ENCODE data around the gene NR1D1.

NR1D1 gene

GRCh38 chr17:40060887-40061608 is 39.3 kb downstream of the NR1D1 start:
- no peak overlapping the region for H3K23ac ChIP-seq (ENCODE audit: low read length in 2 of 2)
- H3K14ac ChIP-seq (ENCODE audit: low read length in 2 of 2) = no peak overlapping the region
- H3K4me3 ChIP-seq (ENCODE audit: insufficient read depth in 1 of 2, low read depth in 1 of 2, low read length in 2 of 2) = no peak overlapping the region
- H3K36me3 ChIP-seq (ENCODE audit: control insufficient read depth in 1 of 2, insufficient read depth in 2 of 2, low read depth in 1 of 2, low read length in 2 of 2) = no peaks in the 10 kb centered on the region
- peaks cover 26% of the 10 kb centered on the region for H3K4me1 ChIP-seq (ENCODE audit: control insufficient read depth, insufficient read depth, low read depth, low read length)
- H2BK15ac ChIP-seq (ENCODE audit: low read depth, poor library complexity, severe bottlenecking) = no peak overlapping the region
- H4K91ac ChIP-seq (ENCODE audit: low read length) = peak overlapping the region; percentile 34
- no peak overlapping the region for H2BK12ac ChIP-seq (ENCODE audit: low read length in 2 of 2)
- H3K9ac ChIP-seq (ENCODE audit: low read length) = no peak overlapping the region
- H2AK5ac ChIP-seq (ENCODE audit: low read length, severe bottlenecking) = no peak overlapping the region
- no peak overlapping the region for H3K4me2 ChIP-seq (ENCODE audit: low read length, poor library complexity, severe bottlenecking)
- no peak overlapping the region for H4K8ac ChIP-seq (ENCODE audit: low read length)
- peaks cover 4% of the 10 kb centered on the region for H3K79me1 ChIP-seq (replicated peaks; ENCODE audit: low read length, poor library complexity, severe bottlenecking)
- peaks cover 0 to 10% of the 10 kb centered on the region in 2 experiments for H3K27me3 ChIP-seq (ENCODE audit: control insufficient read depth in 1 of 2, insufficient read depth in 1 of 2, low read length in 2 of 2)
- H2AFZ ChIP-seq (ENCODE audit: low read depth, low read length) = no peak overlapping the region
- H2BK5ac ChIP-seq (ENCODE audit: low read depth, low read length, poor library complexity, severe bottlenecking) = no peak overlapping the region
- no peak overlapping the region for H2BK120ac ChIP-seq (ENCODE audit: low read depth, low read length)
- no peaks in the 10 kb centered on the region for H3K9me3 ChIP-seq (ENCODE audit: control insufficient read depth, low read length)
- DNase-seq = no peak
- no peak overlapping the region for H3K18ac ChIP-seq (ENCODE audit: low read depth in 1 of 2, low read length in 2 of 2)
- H3K27ac ChIP-seq (ENCODE audit: low read length, poor library complexity, severe bottlenecking) = no peak overlapping the region
- H3K4ac ChIP-seq (ENCODE audit: low read depth in 1 of 2, low read length in 2 of 2) = no peak overlapping the region
- 74% methylated on average over 11 of the region's 11 CpGs for WGBS

- 78% methylated on average over 7 of the region's 8 CpGs for WGBS
Observed at GRCh38 chr17:40059729-40060475, 40.5 kb downstream of the NR1D1 start.

DNA sequence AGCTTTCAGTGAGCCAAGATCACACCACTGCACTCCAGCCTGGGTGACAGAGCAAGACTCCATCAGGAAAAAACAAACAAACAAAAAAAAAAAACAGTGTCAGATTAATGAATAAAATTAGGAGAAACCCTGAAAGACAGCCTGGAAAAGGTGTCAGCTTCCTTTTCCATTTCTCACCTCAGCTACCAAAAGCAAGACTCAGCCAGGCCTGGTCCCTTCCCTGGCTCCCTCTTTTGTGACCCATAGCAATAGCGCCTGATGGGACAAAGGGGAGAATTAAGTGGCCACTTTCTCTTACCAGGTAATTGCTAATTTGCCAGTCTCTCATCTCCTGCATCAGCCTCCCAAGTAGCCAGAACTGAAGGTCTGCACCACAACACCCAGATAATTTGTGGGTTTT is 41.5 kb downstream of the NR1D1 start:
- Histone ChIP-seq H3K9me3 (ENCODE audit: control insufficient read depth, low read length) (no peaks in the 10 kb centered on the region), H3K27me3 (ENCODE audit: control insufficient read depth in 1 of 2, insufficient read depth in 1 of 2, low read length in 2 of 2) (peaks cover 0 to 10% of the 10 kb centered on the region in 2 experiments), H2BK5ac (ENCODE audit: low read depth, low read length, poor library complexity, severe bottlenecking) (no peak overlapping the region), H3K4me2 (ENCODE audit: low read length, poor library complexity, severe bottlenecking) (no peak overlapping the region), H3K27ac (ENCODE audit: low read length, poor library complexity, severe bottlenecking) (no peak overlapping the region), H4K91ac (ENCODE audit: low read length) (no peak overlapping the region), H3K23ac (ENCODE audit: low read length in 2 of 2) (no peak overlapping the region), H3K18ac (ENCODE audit: low read depth in 1 of 2, low read length in 2 of 2) (no peak overlapping the region), H2BK12ac (ENCODE audit: low read length in 2 of 2) (no peak overlapping the region), H3K14ac (ENCODE audit: low read length in 2 of 2) (no peak overlapping the region), H2BK120ac (ENCODE audit: low read depth, low read length) (no peak overlapping the region), H3K79me1 (replicated peaks; ENCODE audit: low read length, poor library complexity, severe bottlenecking) (peaks cover 2% of the 10 kb centered on the region), H2AK5ac (ENCODE audit: low read length, severe bottlenecking) (no peak overlapping the region), H3K9ac (ENCODE audit: low read length) (peak overlapping the region; percentile 79), H3K4me3 (ENCODE audit: insufficient read depth in 1 of 2, low read depth in 1 of 2, low read length in 2 of 2) (peak overlapping the region in 1 of 2 experiments; percentile 68), H3K4ac (ENCODE audit: low read depth in 1 of 2, low read length in 2 of 2) (no peak overlapping the region), H4K8ac (ENCODE audit: low read length) (peak overlapping the region; percentile 4), H2AFZ (ENCODE audit: low read depth, low read length) (no peak overlapping the region), H3K4me1 (ENCODE audit: control insufficient read depth, insufficient read depth, low read depth, low read length) (peaks cover 8% of the 10 kb centered on the region), H2BK15ac (ENCODE audit: low read depth, poor library complexity, severe bottlenecking) (no peak overlapping the region), H3K36me3 (ENCODE audit: control insufficient read depth in 1 of 2, insufficient read depth in 2 of 2, low read depth in 1 of 2, low read length in 2 of 2) (no peaks in the 10 kb centered on the region)
- WGBS = 100% methylated on average over 1 of the region's 1 CpG
- DNase-seq = no peak

More at GRCh38 chr17:40059729-40060475, 40.5 kb downstream of the NR1D1 start:
- Histone ChIP-seq H2BK12ac (ENCODE audit: low read length in 2 of 2) (peak overlapping the region in 1 of 2 experiments; percentile 16), H3K9ac (ENCODE audit: low read length) (no peak overlapping the region), H3K18ac (ENCODE audit: low read depth in 1 of 2, low read length in 2 of 2) (no peak overlapping the region), H2BK120ac (ENCODE audit: low read depth, low read length) (no peak overlapping the region), H3K9me3 (ENCODE audit: control insufficient read depth, low read length) (no peaks in the 10 kb centered on the region), H2AK5ac (ENCODE audit: low read length, severe bottlenecking) (no peak overlapping the region), H2BK15ac (ENCODE audit: low read depth, poor library complexity, severe bottlenecking) (no peak overlapping the region), H2BK5ac (ENCODE audit: low read depth, low read length, poor library complexity, severe bottlenecking) (no peak overlapping the region), H3K27me3 (ENCODE audit: control insufficient read depth in 1 of 2, insufficient read depth in 1 of 2, low read length in 2 of 2) (peaks cover 0 to 10% of the 10 kb centered on the region in 2 experiments), H4K8ac (ENCODE audit: low read length) (no peak overlapping the region), H3K4me1 (ENCODE audit: control insufficient read depth, insufficient read depth, low read depth, low read length) (peaks cover 16% of the 10 kb centered on the region), H3K23ac (ENCODE audit: low read length in 2 of 2) (no peak overlapping the region), H3K4me2 (ENCODE audit: low read length, poor library complexity, severe bottlenecking) (no peak overlapping the region), H3K4me3 (ENCODE audit: insufficient read depth in 1 of 2, low read depth in 1 of 2, low read length in 2 of 2) (no peak overlapping the region), H3K79me1 (replicated peaks; ENCODE audit: low read length, poor library complexity, severe bottlenecking) (no peaks in the 10 kb centered on the region), H3K14ac (ENCODE audit: low read length in 2 of 2) (no peak overlapping the region), H3K4ac (ENCODE audit: low read depth in 1 of 2, low read length in 2 of 2) (peak overlapping the region in 1 of 2 experiments; percentile 47), H4K91ac (ENCODE audit: low read length) (no peak overlapping the region), H3K27ac (ENCODE audit: low read length, poor library complexity, severe bottlenecking) (no peak overlapping the region), H3K36me3 (ENCODE audit: control insufficient read depth in 1 of 2, insufficient read depth in 2 of 2, low read depth in 1 of 2, low read length in 2 of 2) (no peaks in the 10 kb centered on the region), H2AFZ (ENCODE audit: low read depth, low read length) (no peak overlapping the region)
- no peak for DNase-seq

- Histone ChIP-seq H3K9ac (ENCODE audit: low read length) (peak overlapping the region; percentile 79), H3K9me3 (ENCODE audit: control insufficient read depth, low read length) (no peaks in the 10 kb centered on the region), H3K18ac (ENCODE audit: low read depth in 1 of 2, low read length in 2 of 2) (peak overlapping the region; percentile 14 to 16), H3K4ac (ENCODE audit: low read depth in 1 of 2, low read length in 2 of 2) (no peak overlapping the region), H3K27ac (ENCODE audit: low read length, poor library complexity, severe bottlenecking) (no peak overlapping the region), H4K91ac (ENCODE audit: low read length) (no peak overlapping the region), H2AK5ac (ENCODE audit: low read length, severe bottlenecking) (no peak overlapping the region), H2BK5ac (ENCODE audit: low read depth, low read length, poor library complexity, severe bottlenecking) (no peak overlapping the region), H2BK15ac (ENCODE audit: low read depth, poor library complexity, severe bottlenecking) (no peak overlapping the region), H4K8ac (ENCODE audit: low read length) (peak overlapping the region; percentile 59), H3K27me3 (ENCODE audit: control insufficient read depth in 1 of 2, insufficient read depth in 1 of 2, low read length in 2 of 2) (peaks cover 0 to 10% of the 10 kb centered on the region in 2 experiments), H3K4me1 (ENCODE audit: control insufficient read depth, insufficient read depth, low read depth, low read length) (peaks cover 6% of the 10 kb centered on the region), H3K4me3 (ENCODE audit: insufficient read depth in 1 of 2, low read depth in 1 of 2, low read length in 2 of 2) (peak overlapping the region in 1 of 2 experiments; percentile 68), H3K79me1 (replicated peaks; ENCODE audit: low read length, poor library complexity, severe bottlenecking) (peaks cover 5% of the 10 kb centered on the region), H3K14ac (ENCODE audit: low read length in 2 of 2) (no peak overlapping the region), H3K23ac (ENCODE audit: low read length in 2 of 2) (no peak overlapping the region), H3K4me2 (ENCODE audit: low read length, poor library complexity, severe bottlenecking) (no peak overlapping the region), H2AFZ (ENCODE audit: low read depth, low read length) (peak overlapping the region; percentile 43), H2BK120ac (ENCODE audit: low read depth, low read length) (no peak overlapping the region), H3K36me3 (ENCODE audit: control insufficient read depth in 1 of 2, insufficient read depth in 2 of 2, low read depth in 1 of 2, low read length in 2 of 2) (no peaks in the 10 kb centered on the region), H2BK12ac (ENCODE audit: low read length in 2 of 2) (peak overlapping the region in 1 of 2 experiments; percentile 7)
- 82% methylated on average over 7 of the region's 8 CpGs for WGBS
- DNase-seq = peak; percentile 57
Observed at GRCh38 chr17:40058186-40058784, 42.1 kb downstream of the NR1D1 start.

Measured in mesenchymal stem cell (in vitro differentiated cells and primary cell).